ENCODE results near the gene CYP46A1.
A peak's percentile ranks its signal among the peaks of the same experiment; 100 is the strongest.
"Not testable (repeated sequence)": the region's sequence is repeated elsewhere in the genome, so short reads cannot be mapped to it uniquely, and the experiment has no call there.

The CYP46A1 gene

GRCh38 chr14:99683619-99684409 is at the start of gene CYP46A1:
Gene CYP46A1, plus strand, starts transcription at chr14:99684298. Its CDS starts 120 bp downstream, at chr14:99684418.
- no peak for TF ChIP-seq ZNF274 (IDR thresholded peaks at IDR 0.05; ENCODE audit: low read depth, low read length)
- peak within 1 kb of the TSS; percentile 78 for H3K4me3 ChIP-seq (ENCODE audit: low read length)

- no peak overlapping the region for H3K4me3 ChIP-seq (ENCODE audit: low read length)
- TF ChIP-seq ZNF274 (IDR thresholded peaks at IDR 0.05; ENCODE audit: low read depth, low read length): no peak
These were observed 49.7 kb upstream of the CYP46A1 start for GRCh38 chr14:99634443-99634842.

GRCh38 chr14:99635116-99635515 is 49.0 kb upstream of the CYP46A1 start:
- H3K4me3 ChIP-seq (ENCODE audit: low read length): no peak overlapping the region
- no peak for TF ChIP-seq ZNF274 (IDR thresholded peaks at IDR 0.05; ENCODE audit: low read depth, low read length)

- no peak overlapping the region for H3K4me3 ChIP-seq (ENCODE audit: low read length)
- TF ChIP-seq ZNF274 (IDR thresholded peaks at IDR 0.05; ENCODE audit: low read depth, low read length): no peak
These were observed 47.6 kb upstream of the CYP46A1 start for GRCh38 chr14:99636487-99636886.

GRCh38 chr14:99637624-99638023 is 46.5 kb upstream of the CYP46A1 start:
- H3K4me3 ChIP-seq (ENCODE audit: low read length): no peak overlapping the region
- TF ChIP-seq ZNF274 (IDR thresholded peaks at IDR 0.05; ENCODE audit: low read depth, low read length): no peak

GRCh38 chr14:99642771-99643170 is 41.3 kb upstream of the CYP46A1 start:
- not testable (repeated sequence) for H3K4me3 ChIP-seq (ENCODE audit: low read length)

- no peak overlapping the region for H3K4me3 ChIP-seq (ENCODE audit: low read length)
- no peak for TF ChIP-seq ZNF274 (IDR thresholded peaks at IDR 0.05; ENCODE audit: low read depth, low read length)
These were observed 40.8 kb upstream of the CYP46A1 start for GRCh38 chr14:99643343-99643742.

GRCh38 chr14:99644035-99644587 is 40.0 kb upstream of the CYP46A1 start:
- no peak for TF ChIP-seq ZNF274 (IDR thresholded peaks at IDR 0.05; ENCODE audit: low read depth, low read length)
- H3K4me3 ChIP-seq (ENCODE audit: low read length): no peak overlapping the region

- no peak within 1 kb of the TSS for H3K4me3 ChIP-seq (ENCODE audit: low read length)
- no peak for TF ChIP-seq ZNF274 (IDR thresholded peaks at IDR 0.05; ENCODE audit: low read depth, low read length)
These were observed 39.2 kb upstream of the CYP46A1 start, which contains the start of gene HHIPL1 for GRCh38 chr14:99644723-99645544. Gene HHIPL1, plus strand, starts transcription at chr14:99645129. Its CDS starts 79 bp downstream, at chr14:99645208.

- TF ChIP-seq ZNF274 (IDR thresholded peaks at IDR 0.05; ENCODE audit: low read depth, low read length): no peak
- H3K4me3 ChIP-seq (ENCODE audit: low read length): no peak overlapping the region
These were observed 38.3 kb upstream of the CYP46A1 start for GRCh38 chr14:99645545-99646505.

- no peak overlapping the region for H3K4me3 ChIP-seq (ENCODE audit: low read length)
- TF ChIP-seq ZNF274 (IDR thresholded peaks at IDR 0.05; ENCODE audit: low read depth, low read length): no peak
These were observed 36.7 kb upstream of the CYP46A1 start for GRCh38 chr14:99647411-99647810.

- no peak for TF ChIP-seq ZNF274 (IDR thresholded peaks at IDR 0.05; ENCODE audit: low read depth, low read length)
- H3K4me3 ChIP-seq (ENCODE audit: low read length): no peak overlapping the region
These were observed 35.9 kb upstream of the CYP46A1 start for GRCh38 chr14:99648027-99648784.

GRCh38 chr14:99649219-99649618 is 34.9 kb upstream of the CYP46A1 start:
- no peak for TF ChIP-seq ZNF274 (IDR thresholded peaks at IDR 0.05; ENCODE audit: low read depth, low read length)

More at GRCh38 chr14:99649219-99649618, 34.9 kb upstream of the CYP46A1 start:
- H3K4me3 ChIP-seq (ENCODE audit: low read length): no peak overlapping the region

Data from GM08714 (cell line).